Measurements from ENCODE around the gene EIF4G3. TPM values are rescaled to one million over a fixed set of nuclear protein-coding genes. Genes with fewer than 3 reads are reported as not detected.

The EIF4G3 gene
- total and polyA plus RNA-seq, 10 donors: 14.3 to 97.3 (median 64.1) TPM

DNA sequence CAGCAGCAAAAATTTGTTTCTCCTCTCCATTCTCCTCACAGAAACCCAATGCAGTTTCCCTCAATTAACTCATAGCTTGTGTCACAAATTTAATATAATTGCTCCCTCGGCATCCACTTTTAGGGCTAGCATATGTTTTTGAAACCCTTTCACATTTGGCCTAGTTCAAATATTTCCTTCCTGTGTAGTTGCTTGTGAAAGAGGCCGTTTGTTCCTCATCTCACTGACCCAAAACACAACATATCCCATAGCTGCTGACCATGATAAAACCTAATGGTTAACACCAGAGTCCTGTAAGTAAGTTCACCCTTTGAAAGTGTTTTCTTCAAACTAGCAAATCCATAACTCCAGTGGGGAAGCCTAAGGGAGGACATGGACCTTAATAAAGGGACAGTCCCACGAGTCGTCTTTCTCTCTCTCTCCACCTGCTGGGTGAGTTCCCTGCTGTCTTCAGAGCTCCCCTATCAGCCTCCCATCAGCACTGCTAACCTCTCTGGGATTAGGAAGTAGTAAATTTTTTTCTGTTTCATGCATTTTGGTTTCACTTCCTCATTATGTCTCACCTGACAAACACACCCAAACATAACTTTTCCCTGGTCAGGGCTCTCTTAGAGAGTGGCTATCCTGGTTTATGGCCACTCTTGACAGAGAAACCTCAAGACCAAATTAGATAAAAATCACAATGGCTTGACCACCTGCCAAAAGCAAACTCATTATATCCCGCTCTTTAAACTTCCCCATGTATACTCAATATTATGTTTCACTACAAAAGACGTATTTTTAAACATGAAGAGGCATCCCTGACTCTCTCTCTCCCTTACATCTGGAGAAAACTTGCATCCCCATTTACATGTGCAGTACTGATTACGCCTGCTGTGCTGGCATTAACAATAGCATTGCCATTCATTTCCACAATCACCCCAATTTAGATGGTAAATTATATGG is 211.9 kb downstream of the EIF4G3 start:
- 40 to 48% (median 41%) methylated on average over 7 of the region's 7 CpGs for WGBS, 5 donors
- H3K27me3 ChIP-seq (replicated peaks in 1 of 7): no peaks in the 10 kb centered on the region
- DNase-seq: no peak
- intact Hi-C loops (cut with DNase I; ENCODE audit: low total_unique reads): no loop called here
- peaks cover 10 to 34% (median 20%) of the 10 kb centered on the region in 6 donors for H3K4me1 ChIP-seq
- TF ChIP-seq POLR2AphosphoS5 (IDR thresholded peaks at IDR 0.05) (no peak), POLR2A (IDR thresholded peaks at IDR 0.05) (no peak)
- TF ChIP-seq, protein P1, sequence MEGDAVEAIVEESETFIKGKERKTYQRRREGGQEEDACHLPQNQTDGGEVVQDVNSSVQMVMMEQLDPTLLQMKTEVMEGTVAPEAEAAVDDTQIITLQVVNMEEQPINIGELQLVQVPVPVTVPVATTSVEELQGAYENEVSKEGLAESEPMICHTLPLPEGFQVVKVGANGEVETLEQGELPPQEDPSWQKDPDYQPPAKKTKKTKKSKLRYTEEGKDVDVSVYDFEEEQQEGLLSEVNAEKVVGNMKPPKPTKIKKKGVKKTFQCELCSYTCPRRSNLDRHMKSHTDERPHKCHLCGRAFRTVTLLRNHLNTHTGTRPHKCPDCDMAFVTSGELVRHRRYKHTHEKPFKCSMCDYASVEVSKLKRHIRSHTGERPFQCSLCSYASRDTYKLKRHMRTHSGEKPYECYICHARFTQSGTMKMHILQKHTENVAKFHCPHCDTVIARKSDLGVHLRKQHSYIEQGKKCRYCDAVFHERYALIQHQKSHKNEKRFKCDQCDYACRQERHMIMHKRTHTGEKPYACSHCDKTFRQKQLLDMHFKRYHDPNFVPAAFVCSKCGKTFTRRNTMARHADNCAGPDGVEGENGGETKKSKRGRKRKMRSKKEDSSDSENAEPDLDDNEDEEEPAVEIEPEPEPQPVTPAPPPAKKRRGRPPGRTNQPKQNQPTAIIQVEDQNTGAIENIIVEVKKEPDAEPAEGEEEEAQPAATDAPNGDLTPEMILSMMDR (IDR thresholded peaks at IDR 0.05 in 8 of 11, conservative IDR thresholded peaks at IDR 0.05 in 3 of 11): no peak
- no peaks in the 10 kb centered on the region for H3K9me3 ChIP-seq
- peak overlapping the region; percentile 10 to 84 (median 70) for H3K27ac ChIP-seq
- H3K4me3 ChIP-seq: peak overlapping the region in 1 of 8 donors; percentile 24
- H3K36me3 ChIP-seq: peaks cover 0 to 41% (median 11%) of the 10 kb centered on the region in 6 donors

DNA sequence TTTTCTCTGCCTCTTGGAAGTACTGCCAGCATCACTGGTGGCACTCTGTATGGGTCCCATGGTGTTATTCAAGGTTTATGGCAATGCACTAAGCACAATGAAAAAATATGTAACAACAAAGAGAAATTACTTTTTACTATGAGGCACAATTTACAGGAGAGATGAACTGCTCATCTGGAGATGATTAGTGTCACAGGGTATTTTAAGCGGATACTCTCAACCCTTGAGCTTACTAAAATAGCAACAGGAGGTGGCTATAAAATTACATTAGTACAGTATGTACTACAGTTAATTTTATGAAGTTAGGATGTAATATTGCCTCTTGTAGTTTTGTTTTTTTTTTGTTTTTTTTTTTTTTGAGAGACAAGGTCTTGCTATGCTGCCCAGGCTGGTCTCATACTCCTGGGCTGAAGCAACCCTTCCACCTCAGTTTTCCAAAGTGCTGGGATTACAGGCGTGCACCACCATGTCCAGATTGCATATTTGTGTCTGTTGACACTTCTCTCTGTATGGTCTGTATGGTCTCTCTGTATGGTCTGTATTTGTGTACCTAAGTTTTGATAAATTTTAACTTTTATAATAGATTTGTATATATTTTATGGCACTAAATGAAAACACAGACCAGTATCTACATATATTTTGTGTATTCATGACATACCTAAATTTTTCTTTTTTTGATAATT is 214.0 kb downstream of the EIF4G3 start:
- Histone ChIP-seq H3K4me1 (peaks cover 10 to 34% (median 20%) of the 10 kb centered on the region in 6 donors), H3K27me3 (replicated peaks in 1 of 7) (no peaks in the 10 kb centered on the region), H3K27ac (no peak overlapping the region), H3K9me3 (no peaks in the 10 kb centered on the region), H3K4me3 (no peak overlapping the region), H3K36me3 (peaks cover 0 to 21% (median 0%) of the 10 kb centered on the region in 6 donors)
- intact Hi-C loops (cut with DNase I; ENCODE audit: low total_unique reads): no loop called here
- no peak for DNase-seq
- TF ChIP-seq POLR2A (IDR thresholded peaks at IDR 0.05): no peak
- no peak for TF ChIP-seq POLR2AphosphoS5 (IDR thresholded peaks at IDR 0.05)
- TF ChIP-seq, protein P1 (IDR thresholded peaks at IDR 0.05 in 8 of 11, conservative IDR thresholded peaks at IDR 0.05 in 3 of 11): no peak
- WGBS, 5 donors: 95 to 99% (median 97%) methylated on average over 2 of the region's 2 CpGs

DNA sequence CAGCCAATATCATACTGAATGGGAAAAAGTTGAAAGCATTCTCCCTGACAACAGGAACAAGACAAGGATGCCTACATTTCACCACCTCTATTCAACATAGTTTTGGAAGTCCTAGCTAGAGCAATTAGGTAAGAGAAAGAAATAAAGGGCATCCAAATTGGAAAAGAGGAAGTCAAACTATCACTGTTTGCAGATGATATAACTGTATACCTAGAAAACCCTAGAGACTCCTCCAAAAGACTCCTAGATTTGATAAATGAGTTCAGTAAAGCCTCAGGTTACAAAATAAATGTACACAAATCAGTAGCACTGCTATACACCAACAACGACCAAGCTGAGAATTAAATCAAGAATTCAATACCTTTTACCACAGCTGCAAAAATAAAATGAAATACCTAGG is 218.3 kb downstream of the EIF4G3 start:
- TF ChIP-seq, protein P1 (IDR thresholded peaks at IDR 0.05 in 8 of 11, conservative IDR thresholded peaks at IDR 0.05 in 3 of 11): no peak
- TF ChIP-seq POLR2AphosphoS5 (IDR thresholded peaks at IDR 0.05) (no peak), POLR2A (IDR thresholded peaks at IDR 0.05) (no peak)
- intact Hi-C loops (cut with DNase I; ENCODE audit: low total_unique reads): no loop called here
- no peak for DNase-seq
- Histone ChIP-seq H3K9me3 (no peaks in the 10 kb centered on the region), H3K4me1 (peaks cover 0 to 3% (median 0%) of the 10 kb centered on the region in 6 donors), H3K27ac (no peak overlapping the region), H3K4me3 (no peak overlapping the region), H3K36me3 (peaks cover 0 to 26% (median 0%) of the 10 kb centered on the region in 6 donors), H3K27me3 (replicated peaks in 1 of 7) (no peaks in the 10 kb centered on the region)
- WGBS, 5 donors: 75 to 90% (median 83%) methylated on average over 1 of the region's 1 CpG

DNA sequence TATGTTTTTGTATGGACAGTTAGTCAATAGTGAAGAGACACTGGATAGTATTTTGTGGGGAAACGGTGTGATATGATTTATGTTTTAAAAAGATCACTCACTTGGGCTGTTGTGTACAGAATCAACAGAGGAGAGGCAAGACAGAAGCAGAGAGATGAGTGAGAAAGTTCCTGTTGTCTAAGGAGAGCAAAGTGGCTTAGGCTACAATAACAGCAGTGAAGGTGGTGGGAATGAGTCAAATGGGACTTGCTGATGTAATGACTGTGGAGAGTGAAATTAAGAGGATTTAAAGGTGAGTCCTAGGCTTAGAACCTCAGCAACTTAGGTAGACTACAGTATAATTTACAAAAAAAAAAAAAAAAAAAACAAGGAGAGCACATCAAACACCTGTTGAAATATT is 220.4 kb downstream of the EIF4G3 start:
- no peak overlapping the region for H3K4me3 ChIP-seq
- peaks cover 0 to 31% (median 0%) of the 10 kb centered on the region in 6 donors for H3K36me3 ChIP-seq
- WGBS, 5 donors: 93 to 99% (median 95%) methylated on average over 1 of the region's 1 CpG
- intact Hi-C loops (cut with DNase I; ENCODE audit: low total_unique reads): no loop called here
- peaks cover 0 to 6% (median 0%) of the 10 kb centered on the region in 6 donors for H3K4me1 ChIP-seq
- no peaks in the 10 kb centered on the region for H3K27me3 ChIP-seq (replicated peaks in 1 of 7)
- no peak for DNase-seq
- no peak overlapping the region for H3K27ac ChIP-seq
- no peaks in the 10 kb centered on the region for H3K9me3 ChIP-seq
- TF ChIP-seq POLR2A (IDR thresholded peaks at IDR 0.05): no peak
- TF ChIP-seq, protein P1 (IDR thresholded peaks at IDR 0.05 in 8 of 11, conservative IDR thresholded peaks at IDR 0.05 in 3 of 11): no peak
- no peak for TF ChIP-seq POLR2AphosphoS5 (IDR thresholded peaks at IDR 0.05)

All from spleen (tissue), 11 donors.